Activated T-cell treated with anti-CD3 and anti-CD28 coated beads, Interleukin-2, amount 50 U/mL, for 1 hour (primary cell): ENCODE results near the gene FAXDC2.
A peak's percentile ranks its signal among the peaks of the same experiment; 100 is the strongest.
"Not testable (repeated sequence)": the region's sequence is repeated elsewhere in the genome, so short reads cannot be mapped to it uniquely, and the experiment has no call there.

Source experiments
- DNase-seq: peaks from one replicate; pipeline ENCODE4 v3.0.0-alpha.2; 2020

FAXDC2 gene

GRCh38 chr5:154829589-154830218 is 20.7 kb downstream of the FAXDC2 start:
- DNase-seq: peak; percentile 46

GRCh38 chr5:154829181-154829588 is 21.2 kb downstream of the FAXDC2 start:
- no peak for DNase-seq

GRCh38 chr5:154824070-154824469 is 26.3 kb downstream of the FAXDC2 start:
- no peak for DNase-seq

GRCh38 chr5:154823605-154824004 is 26.8 kb downstream of the FAXDC2 start:
- no peak for DNase-seq

- not testable (repeated sequence) for DNase-seq
These were observed 27.5 kb downstream of the FAXDC2 start for GRCh38 chr5:154822896-154823295.

- no peak for DNase-seq
These were observed 30.0 kb downstream of the FAXDC2 start for GRCh38 chr5:154820383-154820782.

- DNase-seq: no peak
These were observed 30.9 kb downstream of the FAXDC2 start for GRCh38 chr5:154819546-154819945.

- no peak for DNase-seq
These were observed 31.8 kb downstream of the FAXDC2 start for GRCh38 chr5:154818471-154819116.

GRCh38 chr5:154817815-154818214 is 32.6 kb downstream of the FAXDC2 start:
- no peak for DNase-seq

- no peak for DNase-seq
These were observed 33.4 kb downstream of the FAXDC2 start for GRCh38 chr5:154816891-154817492.

- no peak for DNase-seq
These were observed 34.6 kb downstream of the FAXDC2 start for GRCh38 chr5:154815684-154816247.

GRCh38 chr5:154815025-154815424 is 35.4 kb downstream of the FAXDC2 start:
- DNase-seq: no peak

- DNase-seq: peak; percentile 50
These were observed 36.7 kb downstream of the FAXDC2 start for GRCh38 chr5:154813736-154814135.

- no peak for DNase-seq
These were observed 37.2 kb downstream of the FAXDC2 start for GRCh38 chr5:154813158-154813557.

- DNase-seq: peak; percentile 74
These were observed 38.5 kb downstream of the FAXDC2 start for GRCh38 chr5:154811653-154812465.

GRCh38 chr5:154811239-154811638 is 39.2 kb downstream of the FAXDC2 start:
- DNase-seq: no peak

GRCh38 chr5:154806176-154806575 is 44.2 kb downstream of the FAXDC2 start:
- no peak for DNase-seq

GRCh38 chr5:154802050-154802449 is 48.4 kb downstream of the FAXDC2 start:
- DNase-seq: no peak

GRCh38 chr5:154801083-154801482 is 49.3 kb downstream of the FAXDC2 start:
- DNase-seq: no peak

- DNase-seq: no peak
These were observed 49.8 kb downstream of the FAXDC2 start for GRCh38 chr5:154800582-154800981.

GRCh38 chr5:154797762-154798161 is 52.6 kb downstream of the FAXDC2 start:
- DNase-seq: no peak

- no peak for DNase-seq
These were observed 55.2 kb downstream of the FAXDC2 start for GRCh38 chr5:154795235-154795596.

- DNase-seq: no peak
These were observed 55.7 kb downstream of the FAXDC2 start for GRCh38 chr5:154794525-154795234.
